ENCODE data around the gene KRTAP5-6.
A peak's percentile ranks its signal among the peaks of the same experiment; 100 is the strongest.

The KRTAP5-6 gene

GRCh38 chr11:1696608-1697570, at the start of gene KRTAP5-6:
TSS of gene KRTAP5-6 (plus strand) at chr11:1697195. CDS start at chr11:1697246, 51 bp downstream.
- no peak for DNase-seq

GRCh38 chr11:1647901-1648652, 48.9 kb upstream of the KRTAP5-6 start:
- no peak for DNase-seq

GRCh38 chr11:1648653-1649420, 48.2 kb upstream of the KRTAP5-6 start:
- DNase-seq, result no peak

GRCh38 chr11:1650034-1650917, 46.7 kb upstream of the KRTAP5-6 start:
- DNase-seq, result peak; percentile 65

GRCh38 chr11:1650918-1651262, 46.1 kb upstream of the KRTAP5-6 start:
- DNase-seq, result no peak

- no peak for DNase-seq
Measured at GRCh38 chr11:1651411-1651980, 45.5 kb upstream of the KRTAP5-6 start.

- no peak for DNase-seq
Measured at GRCh38 chr11:1652026-1652425, 45.0 kb upstream of the KRTAP5-6 start.

- DNase-seq, result no peak
Measured at GRCh38 chr11:1652442-1652770, 44.6 kb upstream of the KRTAP5-6 start.

- no peak for DNase-seq
Measured at GRCh38 chr11:1652771-1653540, 44.0 kb upstream of the KRTAP5-6 start.

- no peak for DNase-seq
Measured at GRCh38 chr11:1653541-1654387, 43.2 kb upstream of the KRTAP5-6 start.

GRCh38 chr11:1654388-1655167, 42.4 kb upstream of the KRTAP5-6 start:
- no peak for DNase-seq

- DNase-seq, result no peak
Measured at GRCh38 chr11:1655168-1656060, 41.6 kb upstream of the KRTAP5-6 start.

GRCh38 chr11:1656061-1656441, 40.9 kb upstream of the KRTAP5-6 start:
- no peak for DNase-seq

GRCh38 chr11:1656670-1657069, 40.3 kb upstream of the KRTAP5-6 start:
- no peak for DNase-seq

- no peak for DNase-seq
Measured at GRCh38 chr11:1659506-1659905, 37.5 kb upstream of the KRTAP5-6 start.

- no peak for DNase-seq
Measured at GRCh38 chr11:1660111-1660867, 36.7 kb upstream of the KRTAP5-6 start.
